Measurements from ENCODE around the gene ANKRD40.
"Not testable (repeated sequence)": the region's sequence is repeated elsewhere in the genome, so short reads cannot be mapped to it uniquely, and the experiment has no call there.

ANKRD40 gene

GRCh38 chr17:50685691-50686493 lies 21.8 kb downstream of the ANKRD40 start:
- no peak for DNase-seq

GRCh38 chr17:50685334-50685665 lies 22.4 kb downstream of the ANKRD40 start:
- no peak for DNase-seq

- no peak for DNase-seq
These were observed 22.9 kb downstream of the ANKRD40 start for GRCh38 chr17:50684612-50685333.

GRCh38 chr17:50684288-50684611 lies 23.5 kb downstream of the ANKRD40 start:
- DNase-seq, result no peak

- no peak for DNase-seq
These were observed 24.1 kb downstream of the ANKRD40 start for GRCh38 chr17:50683434-50684287.

- DNase-seq, result no peak
These were observed 24.8 kb downstream of the ANKRD40 start for GRCh38 chr17:50682938-50683337.

- DNase-seq, result no peak
These were observed 25.3 kb downstream of the ANKRD40 start for GRCh38 chr17:50682441-50682840.

- DNase-seq, result no peak
These were observed 26.2 kb downstream of the ANKRD40 start for GRCh38 chr17:50681263-50682200.

GRCh38 chr17:50680543-50681262 lies 27.0 kb downstream of the ANKRD40 start:
- DNase-seq, result not testable (repeated sequence)

- no peak for DNase-seq
These were observed 27.6 kb downstream of the ANKRD40 start for GRCh38 chr17:50680126-50680525.

- DNase-seq, result no peak
These were observed 28.6 kb downstream of the ANKRD40 start for GRCh38 chr17:50679008-50679544.

- DNase-seq, result no peak
These were observed 29.8 kb downstream of the ANKRD40 start for GRCh38 chr17:50677851-50678375.

- no peak for DNase-seq
These were observed 31.4 kb downstream of the ANKRD40 start for GRCh38 chr17:50676065-50676975.

- DNase-seq, result no peak
These were observed 32.1 kb downstream of the ANKRD40 start for GRCh38 chr17:50675627-50676026.

GRCh38 chr17:50675190-50675589 lies 32.5 kb downstream of the ANKRD40 start:
- no peak for DNase-seq

- DNase-seq, result no peak
These were observed 34.7 kb downstream of the ANKRD40 start for GRCh38 chr17:50672831-50673551.

- DNase-seq, result no peak
These were observed 35.6 kb downstream of the ANKRD40 start for GRCh38 chr17:50672071-50672470.

- no peak for DNase-seq
These were observed 38.7 kb downstream of the ANKRD40 start for GRCh38 chr17:50668838-50669581.
